ENCODE measurements around the gene GRHL1.

GRHL1 gene

DNA sequence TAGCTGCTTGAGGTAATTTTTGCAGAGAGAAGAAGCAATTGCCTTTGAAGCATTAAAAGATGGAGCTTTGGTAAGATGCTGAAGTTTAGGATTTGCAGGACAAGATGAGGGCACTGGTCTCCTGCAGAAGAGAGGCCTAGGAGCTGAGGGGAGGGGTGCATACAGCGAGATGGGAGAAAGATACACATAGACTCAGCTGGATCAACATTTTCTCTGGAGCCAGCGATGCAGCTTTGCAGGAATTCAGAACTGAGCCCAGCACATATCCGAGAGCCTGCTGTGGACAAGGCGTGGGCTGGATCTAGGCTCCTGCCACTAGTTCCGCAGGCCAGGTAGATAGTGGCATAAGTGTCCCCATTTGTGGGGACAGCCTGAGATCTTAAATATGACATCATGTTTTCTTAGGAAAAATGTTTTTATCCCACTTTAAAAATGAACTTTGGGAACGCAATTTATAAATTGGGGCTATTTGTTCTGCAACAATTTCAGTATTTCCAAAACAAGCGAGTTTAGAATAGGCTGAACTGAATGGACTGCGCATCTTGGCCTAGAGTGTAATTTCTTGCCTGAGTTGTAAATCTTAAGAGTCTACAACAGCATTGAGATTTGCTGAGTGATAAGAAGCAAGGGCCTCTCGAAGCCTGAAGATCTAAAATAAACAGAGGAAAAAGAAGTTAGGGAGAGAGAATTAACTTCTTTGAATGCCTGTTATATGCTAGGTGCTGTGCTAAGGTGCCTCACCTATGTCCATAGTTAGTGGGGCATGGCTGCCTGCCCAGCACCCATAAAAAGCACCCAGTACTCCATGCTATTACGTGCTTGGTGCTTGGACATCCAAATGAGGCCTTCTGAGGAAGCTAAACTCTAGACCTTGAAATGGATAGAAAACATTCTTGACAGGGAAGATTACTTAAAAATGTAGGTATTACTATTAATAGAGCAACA lies 17.3 kb downstream of the GRHL1 start:
- ChIA-PET POLR2A (no interaction called here), CTCF (interaction anchor here (0.6 to 2.1 kb wide), 4 partner anchors 12 to 16 kb away, joined by 3 to 11 read pairs (median 4); no protein-coding TSS in a partner anchor)
- no peaks in the 10 kb centered on the region for H3K9me3 ChIP-seq (ENCODE audit: control insufficient read depth, insufficient read depth, low read depth, low read length)
- peaks cover 17% of the 10 kb centered on the region for H3K4me1 ChIP-seq (ENCODE audit: control insufficient read depth, insufficient read depth, low read length)
- no peak overlapping the region for H3K4me3 ChIP-seq (ENCODE audit: low read depth, low read length)
- TF ChIP-seq ZNF513 (tag by site-specific recombination; IDR thresholded peaks at IDR 0.05): no peak
- H3K36me3 ChIP-seq (ENCODE audit: control insufficient read depth in 2 of 2, insufficient read depth in 1 of 2, low read length in 2 of 2): peaks cover 10 to 25% of the 10 kb centered on the region in 2 experiments
- H3K27ac ChIP-seq (ENCODE audit: extremely low read depth, low read depth, low read length): no peak overlapping the region

DNA sequence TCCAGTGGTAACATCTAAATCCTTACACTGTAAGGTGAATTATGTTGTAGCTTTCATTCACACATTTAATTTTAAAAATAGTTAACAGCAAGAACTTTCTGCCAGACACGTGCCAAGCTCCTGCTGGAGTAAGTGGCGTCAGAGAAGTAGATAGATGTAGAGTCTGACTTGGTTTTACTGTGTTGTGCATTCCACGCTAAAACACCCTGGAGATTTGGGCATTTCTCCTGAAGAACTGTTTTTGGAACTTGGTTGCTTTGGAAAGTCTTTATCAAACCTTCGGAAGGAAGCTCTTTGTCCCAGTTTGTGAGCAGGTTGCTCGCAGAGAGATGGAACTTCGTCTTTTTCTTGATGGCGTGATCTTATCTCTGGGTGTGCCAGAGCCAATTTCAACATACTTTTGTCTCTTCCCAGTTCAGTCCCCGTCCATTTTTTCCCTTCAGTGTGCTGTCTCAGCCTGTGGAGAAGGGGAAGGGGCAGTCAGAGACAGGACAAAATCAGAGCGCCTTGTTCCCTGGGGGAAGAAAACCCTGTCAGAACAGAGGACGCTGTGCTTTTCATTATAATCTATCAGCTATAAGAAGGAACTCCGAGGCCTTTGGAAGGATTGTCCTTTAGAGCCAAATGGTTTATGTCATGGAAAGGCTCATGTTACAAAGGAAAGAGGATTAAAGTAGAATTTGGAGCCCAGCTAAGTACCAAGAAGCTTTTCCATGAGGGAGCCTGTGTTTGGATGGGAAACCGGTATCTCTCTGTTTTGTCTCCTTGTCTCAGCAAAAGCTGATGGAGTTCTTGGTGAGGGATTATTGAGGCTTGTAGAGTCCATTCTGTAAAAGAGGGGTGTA lies 18.9 kb downstream of the GRHL1 start:
- Histone ChIP-seq H3K4me3 (ENCODE audit: low read depth, low read length) (no peak overlapping the region), H3K9me3 (ENCODE audit: control insufficient read depth, insufficient read depth, low read depth, low read length) (no peaks in the 10 kb centered on the region), H3K27ac (ENCODE audit: extremely low read depth, low read depth, low read length) (no peak overlapping the region), H3K4me1 (ENCODE audit: control insufficient read depth, insufficient read depth, low read length) (peaks cover 17% of the 10 kb centered on the region), H3K36me3 (ENCODE audit: control insufficient read depth in 2 of 2, insufficient read depth in 1 of 2, low read length in 2 of 2) (peaks cover 9 to 19% of the 10 kb centered on the region in 2 experiments)
- TF ChIP-seq SETDB1 (IDR thresholded peaks at IDR 0.05; ENCODE audit: insufficient read length, low read length) (no peak), ZBTB17 (tag by site-specific recombination; IDR thresholded peaks at IDR 0.05) (peak; percentile 63)
- ChIA-PET CTCF (interaction anchor here (0.5 to 2.1 kb wide), 7 partner anchors 14 to 655 kb away, joined by 3 to 11 read pairs (median 3); no protein-coding TSS in a partner anchor), POLR2A (no interaction called here)

DNA sequence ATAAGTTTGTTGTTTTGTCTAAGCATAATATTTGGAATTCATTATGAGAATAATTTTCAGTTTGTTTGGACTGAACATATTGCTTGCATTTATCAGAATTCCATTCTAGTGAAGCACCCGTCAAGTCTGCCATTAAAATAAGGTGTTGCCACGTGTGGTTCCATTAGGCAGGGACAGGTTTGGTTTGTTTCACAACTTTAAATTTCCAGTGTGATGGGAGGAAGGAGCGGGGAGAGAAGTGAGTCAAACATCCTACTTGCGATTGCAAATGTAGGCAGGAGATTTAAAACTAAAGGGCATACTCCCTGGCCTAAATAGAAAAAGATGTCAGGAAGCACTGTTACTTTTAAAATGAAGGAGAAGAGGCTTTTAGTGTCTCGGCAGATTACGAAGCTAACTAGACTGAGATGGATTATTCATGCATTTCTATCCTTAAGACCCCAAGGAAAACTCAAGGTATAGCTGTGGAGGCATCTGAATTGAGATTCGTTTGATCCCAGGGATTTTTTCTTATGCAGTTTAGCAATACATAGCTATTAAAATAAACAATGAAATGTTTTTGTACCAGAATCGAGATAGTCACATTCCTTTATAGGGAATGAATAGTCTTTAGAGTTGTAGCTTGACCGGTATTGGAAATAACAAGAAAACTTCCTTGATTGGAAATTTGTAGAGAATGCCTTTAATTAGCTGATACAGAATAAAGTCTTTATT lies 19.8 kb downstream of the GRHL1 start:
- Histone ChIP-seq H3K36me3 (ENCODE audit: control insufficient read depth in 2 of 2, insufficient read depth in 1 of 2, low read length in 2 of 2) (peaks cover 6 to 14% of the 10 kb centered on the region in 2 experiments), H3K27ac (ENCODE audit: extremely low read depth, low read depth, low read length) (no peak overlapping the region), H3K4me1 (ENCODE audit: control insufficient read depth, insufficient read depth, low read length) (peaks cover 17% of the 10 kb centered on the region), H3K9me3 (ENCODE audit: control insufficient read depth, insufficient read depth, low read depth, low read length) (no peaks in the 10 kb centered on the region), H3K4me3 (ENCODE audit: low read depth, low read length) (no peak overlapping the region)
- ChIA-PET POLR2A (interaction anchor here (1.8 kb wide), 2 partner anchors 13 to 128 kb away, joined by 4 to 8 read pairs; partner anchors contain the start of gene TAF1B), CTCF (interaction anchor here (0.6 to 2.1 kb wide), 6 partner anchors 10 to 655 kb away, joined by 3 to 15 read pairs (median 6); no protein-coding TSS in a partner anchor)
- no peak for TF ChIP-seq PBX3 (CRISPR knock-in tag; IDR thresholded peaks at IDR 0.05)

- no peak overlapping the region for H3K27ac ChIP-seq (ENCODE audit: extremely low read depth, low read depth, low read length)
- CTCF ChIA-PET: interaction anchor here (0.6 to 1.9 kb wide), 6 partner anchors 10 to 653 kb away, joined by 3 to 15 read pairs (median 4); no protein-coding TSS in a partner anchor
- peaks cover 17% of the 10 kb centered on the region for H3K4me1 ChIP-seq (ENCODE audit: control insufficient read depth, insufficient read depth, low read length)
- TF ChIP-seq ZNF175 (tag by site-specific recombination; IDR thresholded peaks at IDR 0.05): no peak
- TF ChIP-seq ZNF121 (tag by site-specific recombination; IDR thresholded peaks at IDR 0.05): no peak
- no peak for TF ChIP-seq ZNF521 (tag by site-specific recombination; IDR thresholded peaks at IDR 0.05)
- no peak for TF ChIP-seq HIC1 (tag by site-specific recombination; IDR thresholded peaks at IDR 0.05)
- TF ChIP-seq ZNF133 (tag by site-specific recombination; IDR thresholded peaks at IDR 0.05): no peak
- TF ChIP-seq ZNF155 (tag by site-specific recombination; IDR thresholded peaks at IDR 0.05): no peak
- no peak for TF ChIP-seq GFI1B (tag by site-specific recombination; IDR thresholded peaks at IDR 0.05)
- no peak for TF ChIP-seq SP7 (tag by site-specific recombination; IDR thresholded peaks at IDR 0.05)
- no peak for TF ChIP-seq ZNF24 (tag by site-specific recombination; IDR thresholded peaks at IDR 0.05)
- TF ChIP-seq ZNF529 (tag by site-specific recombination; IDR thresholded peaks at IDR 0.05; ENCODE audit: insufficient replicate concordance): no peak
- no peak for TF ChIP-seq ZNF366 (tag by site-specific recombination; conservative IDR thresholded peaks at IDR 0.05)
- no peak for TF ChIP-seq ZNF561 (tag by site-specific recombination; IDR thresholded peaks at IDR 0.05; ENCODE audit: borderline replicate concordance)
- TF ChIP-seq ZNF132 (tag by site-specific recombination; IDR thresholded peaks at IDR 0.05; ENCODE audit: borderline replicate concordance): no peak
- TF ChIP-seq ZNF843 (tag by site-specific recombination; IDR thresholded peaks at IDR 0.05): no peak
- TF ChIP-seq ZNF311 (tag by site-specific recombination; IDR thresholded peaks at IDR 0.05; ENCODE audit: borderline replicate concordance): no peak
Measured at GRCh38 chr2:9971890-9972289, 20.4 kb downstream of the GRHL1 start.

More at GRCh38 chr2:9971890-9972289, 20.4 kb downstream of the GRHL1 start:
- Histone ChIP-seq H3K4me3 (ENCODE audit: low read depth, low read length) (no peak overlapping the region), H3K9me3 (ENCODE audit: control insufficient read depth, insufficient read depth, low read depth, low read length) (no peaks in the 10 kb centered on the region), H3K36me3 (ENCODE audit: control insufficient read depth in 2 of 2, insufficient read depth in 1 of 2, low read length in 2 of 2) (peaks cover 6 to 19% of the 10 kb centered on the region in 2 experiments)
- POLR2A ChIA-PET: interaction anchor here (1.8 kb wide), 2 partner anchors 12 to 128 kb away, joined by 4 to 8 read pairs; partner anchors contain the start of gene TAF1B
